Fibroblast of lung (primary cell): ENCODE results near the gene RBP7.

Experiments used
- EZH2 ChIP-seq: IDR thresholded peaks from 2 replicates; pipeline ENCODE4 v1.5.1; 2012; ENCODE audit warnings: low read length, control low read depth, mild to moderate bottlenecking; ENCODE audit errors: missing control alignments
- TF ChIP-seq, protein P1 (sequence below), 2 donors: IDR thresholded peaks in 1 of 2; conservative IDR thresholded peaks in 1 of 2; 1 replicate in 1 of 2; 2 replicates in 1 of 2; pipeline ENCODE4 v1.5.1; 2011 to 2012; ENCODE audit warnings: low read length in 2 of 2, control low read depth in 1 of 2, inconsistent platforms in 1 of 2, low read depth in 1 of 2, mild to moderate bottlenecking in 1 of 2

DNA sequence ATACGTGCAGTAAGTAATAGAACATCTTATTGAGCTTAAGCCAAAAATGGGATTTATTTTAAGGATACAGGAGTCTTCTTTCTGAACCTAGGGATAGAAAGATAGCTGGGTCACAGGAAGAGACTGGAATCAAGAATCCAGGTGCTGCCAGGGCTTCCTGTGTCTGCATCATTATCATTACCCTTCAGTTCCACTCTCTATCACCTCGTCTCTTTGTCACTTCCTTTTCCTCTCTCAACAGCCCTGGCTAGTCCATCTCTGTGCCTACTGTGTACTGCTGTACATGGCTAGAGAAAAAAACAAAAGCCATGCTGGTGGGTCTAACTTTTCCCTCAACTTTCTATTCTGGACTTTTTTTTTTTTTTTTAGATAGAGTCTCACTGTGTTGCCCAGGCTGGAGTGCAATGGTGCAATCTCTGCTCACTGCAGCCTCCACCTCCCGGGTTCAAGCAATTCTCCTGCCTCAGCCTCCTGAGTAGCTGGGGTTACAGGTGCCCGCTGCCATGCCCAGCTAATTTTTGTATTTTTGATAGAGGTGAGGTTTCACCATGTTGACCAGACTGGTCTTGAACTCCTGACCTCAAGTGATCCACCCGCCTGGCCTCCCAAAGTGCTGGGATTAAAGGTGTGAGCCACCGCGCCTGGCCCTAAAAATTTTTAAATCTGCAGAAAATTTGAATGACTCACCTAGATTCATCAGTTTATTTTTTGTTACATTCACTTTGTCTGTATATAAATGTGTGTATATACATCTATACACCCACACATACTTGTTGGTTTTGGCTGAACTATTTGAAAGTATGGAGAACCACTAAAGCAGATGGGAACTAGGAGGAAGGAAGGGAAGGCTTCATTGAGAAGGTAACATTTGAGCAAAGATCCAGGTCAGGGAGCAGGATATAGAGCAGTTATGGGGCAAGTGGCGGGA lies 67.7 kb downstream of the RBP7 start:
- TF ChIP-seq, protein P1, sequence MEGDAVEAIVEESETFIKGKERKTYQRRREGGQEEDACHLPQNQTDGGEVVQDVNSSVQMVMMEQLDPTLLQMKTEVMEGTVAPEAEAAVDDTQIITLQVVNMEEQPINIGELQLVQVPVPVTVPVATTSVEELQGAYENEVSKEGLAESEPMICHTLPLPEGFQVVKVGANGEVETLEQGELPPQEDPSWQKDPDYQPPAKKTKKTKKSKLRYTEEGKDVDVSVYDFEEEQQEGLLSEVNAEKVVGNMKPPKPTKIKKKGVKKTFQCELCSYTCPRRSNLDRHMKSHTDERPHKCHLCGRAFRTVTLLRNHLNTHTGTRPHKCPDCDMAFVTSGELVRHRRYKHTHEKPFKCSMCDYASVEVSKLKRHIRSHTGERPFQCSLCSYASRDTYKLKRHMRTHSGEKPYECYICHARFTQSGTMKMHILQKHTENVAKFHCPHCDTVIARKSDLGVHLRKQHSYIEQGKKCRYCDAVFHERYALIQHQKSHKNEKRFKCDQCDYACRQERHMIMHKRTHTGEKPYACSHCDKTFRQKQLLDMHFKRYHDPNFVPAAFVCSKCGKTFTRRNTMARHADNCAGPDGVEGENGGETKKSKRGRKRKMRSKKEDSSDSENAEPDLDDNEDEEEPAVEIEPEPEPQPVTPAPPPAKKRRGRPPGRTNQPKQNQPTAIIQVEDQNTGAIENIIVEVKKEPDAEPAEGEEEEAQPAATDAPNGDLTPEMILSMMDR (conservative IDR thresholded peaks at IDR 0.05 in 1 of 2, IDR thresholded peaks at IDR 0.05 in 1 of 2; ENCODE audit: low read depth in 1 of 2, low read length in 2 of 2): no peak
- TF ChIP-seq EZH2: no peak
